ENCODE measurements around the gene PCSK2.

DNA sequence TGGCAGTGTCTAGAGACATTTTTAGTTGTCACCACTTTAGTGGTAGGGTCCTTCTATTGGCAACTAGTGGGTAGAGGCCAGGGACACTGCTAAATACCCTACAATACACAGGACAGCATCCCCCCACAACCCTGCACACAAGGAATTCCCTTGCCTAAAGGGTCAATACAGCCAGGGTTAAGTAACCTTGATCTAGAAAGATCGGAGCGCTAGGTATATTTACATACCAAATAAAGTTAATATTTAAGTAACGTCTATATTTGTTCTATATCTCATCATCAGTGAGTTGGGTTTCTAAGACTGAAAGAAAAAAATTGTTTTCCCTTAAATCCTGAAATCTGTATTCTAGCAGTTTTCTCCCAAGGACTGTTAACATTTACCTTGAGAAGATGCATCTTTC is 288.2 kb downstream of the PCSK2 start:
- TF ChIP-seq EZH2phosphoT487 (IDR thresholded peaks at IDR 0.05; ENCODE audit: low read length) = no peak
- TF ChIP-seq, protein P1, sequence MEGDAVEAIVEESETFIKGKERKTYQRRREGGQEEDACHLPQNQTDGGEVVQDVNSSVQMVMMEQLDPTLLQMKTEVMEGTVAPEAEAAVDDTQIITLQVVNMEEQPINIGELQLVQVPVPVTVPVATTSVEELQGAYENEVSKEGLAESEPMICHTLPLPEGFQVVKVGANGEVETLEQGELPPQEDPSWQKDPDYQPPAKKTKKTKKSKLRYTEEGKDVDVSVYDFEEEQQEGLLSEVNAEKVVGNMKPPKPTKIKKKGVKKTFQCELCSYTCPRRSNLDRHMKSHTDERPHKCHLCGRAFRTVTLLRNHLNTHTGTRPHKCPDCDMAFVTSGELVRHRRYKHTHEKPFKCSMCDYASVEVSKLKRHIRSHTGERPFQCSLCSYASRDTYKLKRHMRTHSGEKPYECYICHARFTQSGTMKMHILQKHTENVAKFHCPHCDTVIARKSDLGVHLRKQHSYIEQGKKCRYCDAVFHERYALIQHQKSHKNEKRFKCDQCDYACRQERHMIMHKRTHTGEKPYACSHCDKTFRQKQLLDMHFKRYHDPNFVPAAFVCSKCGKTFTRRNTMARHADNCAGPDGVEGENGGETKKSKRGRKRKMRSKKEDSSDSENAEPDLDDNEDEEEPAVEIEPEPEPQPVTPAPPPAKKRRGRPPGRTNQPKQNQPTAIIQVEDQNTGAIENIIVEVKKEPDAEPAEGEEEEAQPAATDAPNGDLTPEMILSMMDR (IDR thresholded peaks at IDR 0.05; ENCODE audit: low read length) = no peak
- no peak for TF ChIP-seq EZH2 (optimal IDR thresholded peaks at IDR 0.05; ENCODE audit: low read depth, low read length)
